NCI-H2196 (cell line): ENCODE results near the gene CHAT.
A peak's percentile ranks its signal among the peaks of the same experiment; 100 is the strongest.

Experiments used
- DNase-seq: peaks from one replicate; lab custom pipeline; 2025; ENCODE audit not compliant: unreplicated experiment; lab: John Stamatoyannopoulos, UW

Gene CHAT

DNA sequence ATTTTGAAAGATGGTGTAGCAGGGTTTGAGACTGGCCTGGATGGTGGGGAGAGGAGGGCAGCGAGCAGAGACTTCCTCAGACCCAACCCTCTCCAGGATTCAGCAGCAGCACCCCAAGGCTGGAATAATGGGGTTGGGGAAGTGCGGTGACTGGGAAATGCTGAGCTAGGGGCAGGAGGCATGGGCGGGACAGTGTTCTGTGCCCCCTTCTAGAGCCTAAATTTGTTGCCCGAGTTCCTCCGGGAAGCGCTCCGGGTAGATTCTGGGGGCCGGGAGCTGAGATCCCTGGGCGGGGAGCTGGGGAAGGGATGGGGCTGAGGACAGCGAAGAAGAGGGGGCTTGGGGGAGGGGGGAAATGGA is at the start of gene CHAT:
Gene CHAT (plus strand): TSS at position 156 of the 360 bp plus-strand sequence. CDS start 153 bp downstream, at position 309.
- DNase-seq: no peak

DNA sequence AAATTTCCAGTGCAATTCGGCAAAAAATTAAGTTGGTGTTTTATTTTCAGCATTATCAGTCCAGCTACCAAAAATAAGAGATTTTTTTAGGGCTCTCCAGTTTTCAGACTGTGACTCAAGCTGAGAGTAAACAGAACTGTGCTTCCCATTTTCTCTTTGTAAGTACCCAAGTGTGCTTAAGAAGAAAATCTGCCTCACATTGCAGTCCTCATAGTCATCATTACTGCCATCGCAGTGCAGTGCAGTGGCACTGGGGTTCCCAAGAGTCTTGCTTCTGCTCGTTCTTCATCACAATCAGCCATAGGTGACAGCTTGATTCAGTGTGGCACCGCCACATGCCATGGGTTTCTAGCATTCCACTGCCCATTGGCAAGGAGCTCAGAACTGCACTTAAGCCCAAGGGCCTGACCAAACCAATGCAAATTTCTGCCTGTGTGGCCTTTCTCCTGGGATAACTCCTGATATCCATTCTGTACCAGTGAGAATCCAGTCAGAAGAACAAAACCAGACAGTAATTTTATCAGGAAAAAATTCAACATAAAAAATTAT is 49.3 kb upstream of the CHAT start:
- DNase-seq: no peak

DNA sequence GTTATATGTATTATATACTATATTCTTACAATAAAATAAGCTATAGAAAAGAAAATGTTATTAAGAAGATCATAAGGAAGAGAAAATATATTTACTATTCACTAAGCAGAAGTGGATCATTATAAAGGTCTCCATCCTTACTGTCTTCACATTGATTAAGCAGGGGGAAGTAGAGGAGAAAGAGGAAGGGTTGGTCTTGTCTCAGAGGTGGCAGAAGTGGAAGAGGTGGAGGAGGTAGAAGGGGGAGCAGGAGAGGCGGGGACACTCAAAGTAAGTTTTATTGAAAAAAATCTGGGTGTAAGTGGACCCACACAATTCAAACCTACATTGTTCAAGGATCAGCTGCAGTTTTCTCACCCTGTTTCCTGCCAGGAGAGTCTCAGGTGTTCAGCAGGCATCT is 46.0 kb upstream of the CHAT start:
- DNase-seq: no peak

DNA sequence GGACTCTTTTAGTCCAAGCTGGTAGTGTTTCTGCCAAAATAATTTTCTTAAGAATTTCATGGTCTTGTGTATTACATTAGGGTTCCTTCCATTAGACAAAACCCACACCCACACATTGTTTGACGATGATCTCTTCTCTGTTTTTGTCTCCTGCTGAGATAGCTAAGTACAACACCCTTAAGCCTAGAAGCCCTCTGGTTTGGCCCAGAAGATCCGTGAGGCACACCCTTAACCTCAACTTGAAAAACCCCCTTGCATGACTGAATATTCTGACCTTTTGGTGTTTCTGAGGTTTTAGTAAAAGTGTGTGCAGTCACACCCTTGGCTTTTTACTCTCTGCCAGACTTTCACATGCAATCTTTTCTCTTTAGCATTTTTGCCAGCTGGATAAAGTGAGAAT is 45.6 kb upstream of the CHAT start:
- no peak for DNase-seq

DNA sequence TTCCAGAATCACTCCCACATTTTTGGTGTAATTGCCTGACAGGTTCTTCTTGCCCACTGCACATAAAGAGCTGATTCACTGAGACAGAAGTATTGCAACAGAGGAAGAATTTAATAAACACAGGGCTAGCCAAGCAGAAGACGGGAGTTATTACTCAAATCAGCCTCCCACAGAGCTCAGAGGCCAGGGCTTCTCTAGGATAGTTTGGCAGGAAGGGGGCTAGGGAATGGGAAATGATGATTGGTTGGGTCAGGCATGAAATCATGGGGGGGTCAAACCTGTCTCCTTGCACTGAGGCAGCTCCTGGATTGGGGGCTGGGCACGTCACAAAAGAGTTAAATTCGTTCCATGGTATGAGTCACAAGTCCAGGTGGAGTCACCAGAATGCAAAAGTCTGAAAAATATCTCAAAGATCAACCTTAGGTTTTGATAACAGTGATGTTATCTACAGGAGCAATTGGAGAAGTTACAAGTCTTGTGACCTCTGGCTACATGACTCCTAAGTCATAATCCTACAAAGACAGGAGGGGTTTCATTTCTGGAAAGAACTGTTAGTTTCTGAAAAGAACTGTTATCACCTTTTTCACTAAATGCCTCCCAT is 44.7 kb upstream of the CHAT start:
- no peak for DNase-seq

DNA sequence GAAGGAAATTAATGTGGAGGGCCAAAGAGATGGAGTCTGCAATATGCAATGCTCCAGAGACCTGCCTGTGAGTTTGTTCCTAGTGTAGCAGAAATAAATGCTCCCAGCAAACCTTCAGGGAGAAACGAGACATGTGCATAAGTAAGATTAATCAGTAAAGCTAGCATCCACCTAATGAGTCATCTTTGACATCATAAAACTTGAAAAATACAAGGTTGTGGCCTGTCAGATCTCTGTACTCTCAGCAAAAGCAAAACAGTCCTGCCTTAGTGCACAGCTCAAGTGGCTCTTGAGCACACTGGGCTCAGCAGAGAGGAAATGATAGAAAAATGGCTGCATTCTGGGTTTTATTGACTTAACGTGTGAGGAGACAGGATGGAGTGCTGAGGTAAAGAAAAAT is 42.4 kb upstream of the CHAT start:
- no peak for DNase-seq

DNA sequence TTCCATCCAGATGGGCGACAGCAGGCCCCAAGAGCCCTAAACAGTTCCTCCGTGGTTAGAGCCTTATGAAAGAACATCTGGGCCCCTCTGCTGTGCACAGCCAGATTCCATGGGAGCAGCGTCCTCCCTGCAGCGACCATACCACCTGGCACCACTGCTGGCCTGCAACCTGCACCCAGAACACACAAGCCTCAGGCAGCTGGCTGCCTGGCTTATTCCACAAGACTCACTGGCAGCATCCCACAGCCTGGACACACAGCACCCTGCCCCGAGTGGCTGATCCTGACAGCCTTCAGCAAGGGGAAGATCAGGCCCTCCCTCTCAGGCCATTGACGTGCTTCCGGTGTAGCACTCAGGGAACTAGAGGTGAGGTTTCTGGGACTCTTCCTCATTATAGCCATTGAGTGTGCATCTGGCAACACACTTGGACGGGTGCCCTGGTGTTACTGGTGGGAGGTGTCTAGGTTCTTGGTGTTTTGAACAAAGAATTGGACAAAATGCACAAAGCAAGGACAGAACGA is 41.2 kb upstream of the CHAT start:
- no peak for DNase-seq

DNA sequence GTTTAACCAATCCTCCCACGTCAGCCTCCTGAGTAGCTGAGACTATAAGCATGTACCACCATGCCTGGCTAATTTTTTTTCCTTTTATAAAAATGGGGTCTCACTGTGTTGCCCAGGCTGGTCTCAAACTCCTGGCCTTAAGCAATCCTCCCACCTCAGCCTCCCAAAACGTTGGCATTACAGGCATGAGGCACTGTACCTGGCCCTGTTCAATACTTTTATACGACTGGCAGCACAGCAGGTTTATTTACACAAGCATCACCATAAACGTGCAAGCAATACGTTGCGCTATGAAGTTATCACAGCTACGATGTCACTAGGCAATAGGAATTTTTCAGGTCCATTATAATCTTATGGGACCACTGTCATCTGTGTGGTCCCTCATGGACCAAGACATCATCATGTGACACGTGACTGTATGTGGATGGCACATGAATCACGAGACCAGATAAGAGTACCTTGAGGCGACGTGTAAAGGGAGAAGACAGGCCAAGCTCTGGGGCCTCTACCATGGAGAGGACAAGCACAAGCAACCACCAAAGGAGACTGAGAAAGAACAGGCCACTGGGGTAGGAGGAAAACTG is 38.3 kb upstream of the CHAT start:
- no peak for DNase-seq

DNA sequence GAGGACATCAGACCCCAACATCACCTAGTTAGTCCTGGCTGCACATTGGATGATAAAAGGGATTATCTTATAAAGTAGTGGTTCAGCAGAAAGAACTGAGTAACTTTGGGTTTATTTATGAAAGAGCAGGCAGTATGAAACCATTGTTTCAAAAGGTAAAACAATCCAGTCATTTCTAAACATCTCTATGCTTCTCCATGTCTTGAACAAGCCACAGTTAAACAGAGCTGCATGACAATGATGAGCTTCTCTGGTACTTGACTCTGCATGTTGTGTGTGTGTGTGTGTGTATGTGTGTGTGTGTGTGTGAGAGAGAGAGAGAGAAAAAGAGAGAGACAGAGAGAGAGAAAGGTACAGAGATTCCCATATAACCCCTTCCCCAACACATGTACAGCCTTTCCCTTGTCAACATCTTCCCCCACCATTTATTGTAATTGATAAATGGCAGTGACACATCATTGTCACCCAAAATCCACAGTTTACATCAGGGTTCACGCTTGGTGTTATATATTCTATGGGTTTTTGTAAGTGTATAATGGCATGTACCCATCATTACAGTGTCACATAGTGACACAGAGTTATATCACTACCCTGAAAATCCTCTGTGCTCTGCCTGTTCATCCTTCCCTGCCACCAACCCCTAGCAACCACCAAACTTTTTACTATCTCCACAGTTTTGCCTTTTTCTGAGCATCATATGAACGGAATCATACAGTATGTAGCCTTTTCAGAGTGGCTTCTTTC is 36.5 kb upstream of the CHAT start:
- DNase-seq: no peak

DNA sequence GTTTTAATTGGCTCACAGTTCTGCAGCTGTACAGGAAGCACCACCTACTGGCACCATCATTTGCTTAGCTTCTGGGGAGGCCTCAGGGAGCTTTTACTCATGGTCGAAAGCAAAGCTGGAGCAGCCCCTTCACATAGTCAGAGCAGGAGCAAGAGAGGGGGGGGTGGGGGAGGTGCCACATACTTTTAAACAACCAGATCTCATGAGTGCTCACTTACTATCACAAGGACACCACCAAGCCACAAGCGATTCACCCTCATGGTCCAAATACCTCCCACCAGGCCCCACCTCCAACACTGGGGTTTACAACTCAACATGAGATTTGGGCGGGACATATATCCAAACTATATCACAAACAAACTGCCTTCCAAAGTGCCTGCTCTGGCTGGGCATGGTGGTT is 35.4 kb upstream of the CHAT start:
- DNase-seq: no peak

DNA sequence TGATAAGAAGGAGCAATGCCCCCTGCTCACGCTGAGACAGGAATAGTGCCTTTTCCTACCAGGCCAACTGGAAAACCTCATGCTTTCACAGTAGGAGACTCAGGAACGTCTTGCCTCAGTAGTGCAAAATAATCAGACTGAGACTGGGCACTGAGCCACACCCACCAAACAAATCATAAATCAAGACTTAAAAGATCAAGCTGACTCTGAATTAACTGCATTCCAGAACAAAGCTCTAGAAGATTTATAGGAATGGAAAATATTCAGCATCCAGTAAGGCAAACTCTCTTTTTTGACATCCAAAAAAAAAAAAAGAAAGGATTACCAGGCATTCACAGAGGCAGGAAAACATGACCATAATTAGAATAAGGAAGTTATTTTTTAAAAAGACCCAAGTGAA is 34.2 kb upstream of the CHAT start:
- no peak for DNase-seq

DNA sequence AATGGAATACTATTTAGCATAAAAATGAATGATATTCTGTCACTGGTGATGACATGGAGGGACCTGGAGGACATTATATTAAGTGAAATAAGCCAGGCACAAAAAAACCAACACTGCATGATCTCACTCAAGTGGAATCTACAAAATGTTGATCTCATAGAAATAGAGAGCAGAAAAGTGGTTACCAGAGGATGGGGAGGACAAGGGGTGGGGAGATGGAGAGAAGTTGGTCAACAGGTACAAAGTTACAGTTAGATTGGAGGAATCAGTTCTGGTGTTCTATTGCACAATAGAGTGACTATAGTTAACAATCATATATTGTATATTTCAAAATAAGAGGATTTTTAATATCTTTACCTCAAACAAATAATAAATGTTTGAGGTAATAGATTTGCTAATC is 28.4 kb upstream of the CHAT start:
- DNase-seq: no peak

DNA sequence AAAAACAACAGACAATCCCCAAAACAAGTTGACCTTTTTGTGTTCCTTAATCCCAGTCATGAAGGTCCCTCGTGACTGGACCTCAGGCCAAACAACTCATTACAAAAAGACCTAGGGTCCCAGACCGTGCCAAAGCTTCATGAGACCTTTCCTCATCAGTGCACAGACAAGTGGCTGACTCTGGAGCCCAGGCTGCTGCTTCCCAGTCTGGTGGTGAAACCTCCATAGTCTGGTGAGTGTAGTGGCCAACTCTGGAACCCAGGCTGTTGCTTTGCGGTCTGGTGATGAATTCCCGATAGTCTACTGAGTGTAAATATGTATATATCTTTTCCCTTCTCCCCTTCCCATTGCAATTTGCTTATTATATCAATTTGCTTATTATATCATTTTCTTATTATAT is 25.9 kb upstream of the CHAT start:
- no peak for DNase-seq

DNA sequence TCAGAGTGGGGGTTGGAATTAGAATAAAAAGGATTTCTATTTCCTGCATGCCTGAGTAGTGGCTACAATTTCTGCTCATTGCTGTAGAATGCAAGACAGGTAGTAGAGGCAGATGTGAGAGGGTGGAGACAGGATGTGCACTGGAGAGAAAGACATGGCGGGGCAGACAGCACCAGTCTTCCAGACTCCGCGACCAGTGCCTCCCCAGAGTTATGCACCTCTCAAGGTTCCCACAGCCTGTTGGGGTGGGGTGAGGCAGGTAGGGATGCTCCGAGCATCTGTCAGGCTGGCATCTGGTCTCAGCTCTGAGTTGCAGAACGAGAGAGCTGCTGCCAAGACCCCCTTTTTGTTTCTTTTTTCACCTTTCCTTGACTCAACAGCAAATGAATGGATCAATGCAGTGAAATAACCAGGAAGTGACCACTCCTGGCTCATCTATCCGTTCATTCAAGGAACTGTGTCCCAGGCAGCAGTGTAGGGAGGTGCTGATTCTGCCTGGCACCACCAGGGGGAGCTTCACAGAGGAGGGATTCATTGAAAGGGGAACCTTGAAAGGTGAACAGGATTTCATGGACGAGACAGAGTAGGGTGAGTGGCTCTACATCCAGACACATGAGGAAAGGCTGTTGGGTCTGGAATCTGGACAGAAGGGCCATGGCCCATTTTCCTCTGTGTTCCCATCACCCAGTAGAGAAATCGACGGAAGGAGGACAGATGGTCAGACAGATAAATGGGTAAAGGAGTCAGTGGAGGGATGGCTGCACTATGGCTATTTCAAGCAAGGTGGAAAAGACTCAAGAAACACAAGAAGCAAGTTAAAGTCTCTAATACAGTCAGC is 20.9 kb upstream of the CHAT start:
- DNase-seq: peak; percentile 51

DNA sequence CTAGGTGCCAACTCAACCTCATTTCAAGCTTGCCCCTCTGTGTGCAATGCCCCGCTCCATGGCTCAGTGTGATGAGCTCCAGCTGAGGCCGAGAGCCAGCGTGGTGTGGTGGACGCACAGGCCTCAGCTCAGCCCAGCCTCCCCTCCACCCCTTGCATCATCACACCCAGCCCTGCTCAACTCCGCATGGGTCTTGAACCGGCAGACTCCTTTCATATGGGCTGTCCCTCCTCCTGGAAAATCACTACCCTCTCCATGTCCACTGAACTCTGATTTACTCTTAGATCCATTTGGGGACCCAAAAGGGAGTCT is 20.3 kb upstream of the CHAT start:
- DNase-seq: no peak

DNA sequence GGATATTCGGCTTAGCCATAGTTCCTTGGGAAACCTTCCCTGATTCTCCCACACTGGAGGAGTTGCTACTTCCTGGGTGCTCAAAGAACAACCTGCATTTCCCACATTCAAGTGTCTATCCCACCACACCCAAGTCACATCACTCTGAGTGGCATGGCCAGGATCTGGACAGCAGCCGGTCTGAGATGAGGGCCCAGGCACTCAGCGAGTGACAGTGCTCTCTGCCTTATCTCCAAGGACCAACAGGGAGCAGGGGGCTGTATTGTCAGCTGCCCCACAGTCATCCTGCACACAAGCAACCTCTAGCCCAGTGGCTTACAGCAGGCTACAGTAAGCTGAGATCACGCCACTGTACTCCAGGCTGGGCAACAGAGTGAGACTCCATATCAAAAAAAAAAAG is 19.8 kb upstream of the CHAT start:
- DNase-seq: no peak

DNA sequence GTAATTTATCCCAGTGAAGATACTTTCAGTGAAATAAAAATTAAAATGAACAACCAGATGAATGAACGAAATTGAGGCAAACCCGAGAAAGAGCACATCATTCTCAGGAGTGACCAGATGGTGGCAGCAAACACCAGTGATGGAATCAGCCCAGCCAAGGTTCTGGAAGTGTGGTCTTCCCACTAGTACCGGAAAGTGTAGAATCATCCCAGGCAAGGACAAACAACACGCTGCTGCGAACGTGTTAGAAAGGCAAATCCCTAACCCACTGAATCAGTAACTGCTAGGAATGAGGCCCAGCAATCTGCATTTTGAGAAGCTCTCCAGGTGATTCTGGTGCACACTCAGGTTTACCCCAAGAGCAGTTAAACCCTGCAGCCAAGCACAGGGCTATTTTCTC is 19.2 kb upstream of the CHAT start:
- peak; percentile 43 for DNase-seq

DNA sequence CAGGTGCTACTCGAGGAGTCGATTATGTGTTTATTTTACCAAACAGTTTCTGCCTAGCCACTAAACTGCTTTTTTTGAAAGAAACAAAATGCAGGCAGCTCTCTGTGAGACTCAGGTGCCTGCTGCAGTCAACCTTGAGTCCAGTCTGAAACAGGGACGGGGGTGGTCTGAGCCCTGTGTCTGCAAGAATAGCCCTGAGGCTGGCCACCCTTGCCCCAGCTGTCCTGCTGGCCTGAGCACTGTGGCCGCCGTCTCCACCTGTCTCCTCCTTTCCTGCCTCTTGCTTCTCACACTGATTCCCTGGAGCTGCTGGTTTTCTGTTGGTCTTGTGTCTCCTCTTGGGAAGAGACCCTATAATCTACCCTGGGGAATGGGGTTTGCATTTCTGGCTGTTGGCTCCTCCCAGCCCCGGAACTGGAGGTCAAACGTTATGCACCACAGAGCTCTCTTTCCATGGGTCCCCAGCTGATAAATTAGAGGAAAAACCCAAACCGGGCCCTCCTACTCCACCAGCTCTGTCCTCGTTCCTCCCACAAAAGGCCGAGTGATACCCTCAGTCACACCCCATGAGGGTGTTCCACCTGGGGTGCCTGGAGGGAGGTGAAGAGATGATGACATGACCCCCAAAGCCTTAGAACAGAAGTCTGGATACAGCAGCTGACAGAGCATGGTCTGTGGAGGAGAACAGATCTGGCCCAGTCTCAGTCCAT is 18.7 kb upstream of the CHAT start:
- no peak for DNase-seq

DNA sequence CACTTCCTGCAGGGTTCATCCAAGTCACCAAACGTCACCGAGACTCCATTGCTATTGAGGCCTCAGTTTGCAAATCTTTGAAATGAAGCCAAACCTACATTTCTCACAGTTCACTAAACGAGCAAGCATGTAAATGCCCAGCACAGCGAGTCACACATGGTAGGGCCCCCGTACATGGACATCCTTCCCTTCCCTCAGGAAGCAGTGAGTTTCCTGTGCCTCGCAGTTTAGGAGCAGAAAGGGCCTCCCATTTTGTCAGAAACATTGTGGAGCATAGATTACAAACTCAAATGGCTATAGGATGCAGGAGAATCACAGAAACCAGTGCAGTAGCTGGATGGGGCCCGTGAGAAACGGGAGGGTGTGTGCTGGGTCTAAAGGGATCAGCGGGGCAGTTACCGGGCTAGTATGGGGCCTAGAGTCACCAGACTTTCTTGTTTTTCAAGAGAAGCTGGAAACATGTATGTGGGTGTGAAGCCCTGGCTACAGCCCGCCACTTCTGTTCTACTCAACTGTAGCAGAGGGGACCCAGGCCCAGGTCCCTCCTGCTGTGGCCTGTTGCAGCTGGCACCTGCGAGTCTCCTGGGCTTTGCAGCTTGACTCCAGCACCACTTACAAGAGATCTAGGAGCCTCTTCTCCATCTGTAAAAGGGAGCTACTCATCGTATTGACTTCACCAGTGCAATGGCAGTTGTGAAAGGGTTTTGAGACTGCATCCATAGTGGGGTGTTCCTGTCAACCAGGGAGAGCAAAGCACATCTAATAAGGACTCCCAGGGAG is 17.9 kb upstream of the CHAT start:
- DNase-seq: no peak

DNA sequence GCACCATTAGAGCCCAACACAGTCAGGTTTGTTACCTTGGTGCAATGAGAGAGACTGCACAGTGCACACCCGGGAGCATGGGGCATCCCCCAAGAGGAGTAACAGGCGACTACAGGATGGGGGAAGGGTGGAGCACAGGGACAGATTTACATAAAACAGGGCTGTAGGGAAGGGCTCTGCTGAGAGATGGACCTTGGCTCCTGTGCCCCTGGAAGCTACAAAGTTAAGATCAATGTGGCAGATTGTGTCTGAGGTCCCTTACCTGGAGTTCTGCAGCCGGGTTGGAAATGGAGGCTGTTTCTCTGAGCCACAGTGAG is 17.4 kb upstream of the CHAT start:
- no peak for DNase-seq
